Right cardiac atrium (tissue), 5 donors: ENCODE results near the gene CRYGS. TPM values are rescaled to one million over a fixed set of nuclear protein-coding genes. Genes with fewer than 3 reads are reported as not detected.
"Not testable (repeated sequence)": the region's sequence is repeated elsewhere in the genome, so short reads cannot be mapped to it uniquely, and the experiment has no call there.

Experiments used
- ATAC-seq, 2 donors: fragments of 200-7000 bp; cut with Tn5 transposase; one replicate each; pipeline versions ENCODE4 v1.8.0 to v1.9.1; 2020; ENCODE audit warnings: moderate library complexity in 2 of 2, mild to moderate bottlenecking in 1 of 2
- DNase-seq, 3 donors: peaks; one replicate each; pipeline ENCODE4 v3.0.0-alpha.2; 2020
- H3K27ac ChIP-seq: one replicate; pipeline ENCODE4 v1.5.1; 2013; ENCODE audit warnings: mild to moderate bottlenecking, low read length, control low read depth, moderate library complexity
- H3K27me3 ChIP-seq: one replicate; pipeline ENCODE4 v1.6.1; 2013; ENCODE audit not compliant: control insufficient read depth, insufficient read depth
- H3K4me1 ChIP-seq: one replicate; pipeline ENCODE4 v1.6.1; 2013; ENCODE audit warnings: low read length; ENCODE audit not compliant: control insufficient read depth, insufficient read depth
- H3K4me3 ChIP-seq: one replicate; pipeline ENCODE4 v1.5.1; 2013; ENCODE audit warnings: low read length, control low read depth
- H3K9me3 ChIP-seq: one replicate; pipeline ENCODE4 v1.6.1; 2013; ENCODE audit warnings: low read length; ENCODE audit not compliant: control insufficient read depth
- WGBS: extraction: QIAGEN DNeasy Blood & Tissue Kit; methylation state at CpG from one replicate; pipeline ENCODE4 v1.1.7; 2013; 5-methylcytosine and 5-hydroxymethylcytosine counted together
- intact Hi-C, 4 donors: fragments of 100-400 bp; cut with DNase I; formaldehyde crosslinking; loops; one replicate each; pipeline versions ENCODE4 v1.11.0 to v1.14.0; 2022 to 2023
- long read RNA-seq, 4 donors: library from polyadenylated mRNA; unstranded; transcript quantifications; one replicate each; pipeline ENCODE4 v2.0.0, GENCODE V29; 2020 to 2021
- polyA plus RNA-seq: library from polyadenylated mRNA; stranded (reverse); fragments of 200-250 nt; gene quantifications from one replicate; pipeline ENCODE4 v1.2.3, GENCODE V29; 2013
- total RNA-seq, 4 donors: library from RNA; stranded (reverse); fragmentation: NEBNext Ultra II Directional; extraction: Animal tissue kit (Norgen Biotek cat#: 25700); gene quantifications; one replicate each; pipeline ENCODE4 v1.2.1, GENCODE V29; 2021
- donor health status: healthy with polysubstance abuse.
- donor health status: DM: no; HTN: yes; CAD: no.
- donor health status: DM: no; HTN: no; CAD: no.
- donor health status: DM: no; HTN: yes; CAD: no; lungs with severe emphysema.
- donor health status: DM: yes; HTN: yes; CAD: no.

Gene CRYGS
- total RNA-seq (1 to 10 TPM; 1.6 to 2.0 (median 1.8) TPM), polyA plus RNA-seq (1.3 TPM)
- long read RNA-seq, donor 1: 0 reads
- long read RNA-seq, donor 2: 0 reads
- long read RNA-seq, donor 3: 0 reads
- long read RNA-seq, donor 4: 0 reads

- intact Hi-C loops: loop anchor here in 3 of 4 donors (5.0 kb wide), 3 partner anchors 282 to 562 kb away; no protein-coding TSS in a partner anchor
- Histone ChIP-seq H3K4me1 (no peaks in the 10 kb centered on the region), H3K9me3 (no peaks in the 10 kb centered on the region), H3K27me3 (no peaks in the 10 kb centered on the region), H3K27ac (no peak within 1 kb of the TSS), H3K4me3 (no peak within 1 kb of the TSS)
- 73% methylated on average over 2 of the region's 2 CpGs for WGBS
- ATAC-seq (no peak), DNase-seq (no peak)
Observed at GRCh38 chr3:186544281-186544680, at the start of gene CRYGS. TSS of gene CRYGS (minus strand) at chr3:186544380. CDS start at chr3:186544326, 54 bp downstream.

GRCh38 chr3:186593862-186594261, 49.7 kb upstream of the CRYGS start:
- 90% methylated on average over 3 of the region's 3 CpGs for WGBS
- H3K4me1 ChIP-seq: peaks cover 2% of the 10 kb centered on the region
- H3K27ac ChIP-seq: no peak overlapping the region
- no peaks in the 10 kb centered on the region for H3K9me3 ChIP-seq
- no peak overlapping the region for H3K4me3 ChIP-seq
- intact Hi-C loops: no loop called here
- DNase-seq: no peak
- H3K27me3 ChIP-seq: no peaks in the 10 kb centered on the region
- ATAC-seq: no peak

DNA sequence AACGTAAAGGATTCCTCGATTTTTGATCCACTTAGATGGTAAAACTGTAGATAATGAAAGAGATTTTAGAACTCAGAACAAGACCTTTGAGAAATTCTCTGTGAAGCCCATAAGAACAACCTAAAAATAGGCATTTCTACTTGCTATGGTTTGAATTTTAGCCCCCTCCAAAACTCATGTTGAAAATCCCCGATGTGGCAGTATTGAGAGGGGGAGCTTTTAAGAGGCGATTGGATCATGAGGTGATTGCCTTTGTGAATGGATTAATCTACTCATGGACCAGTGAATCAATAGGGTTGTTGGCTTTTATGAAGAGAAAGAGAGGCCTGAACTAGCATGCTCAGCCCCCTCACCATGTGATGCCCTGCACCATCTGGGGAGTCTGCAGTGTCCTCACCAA, 48.5 kb upstream of the CRYGS start:
- WGBS: 90% methylated on average over 4 of the region's 4 CpGs
- H3K4me1 ChIP-seq: peaks cover 2% of the 10 kb centered on the region
- DNase-seq: no peak
- ATAC-seq: no peak
- H3K27ac ChIP-seq: no peak overlapping the region
- intact Hi-C loops: no loop called here
- H3K9me3 ChIP-seq: no peaks in the 10 kb centered on the region
- H3K4me3 ChIP-seq: no peak overlapping the region
- H3K27me3 ChIP-seq: no peaks in the 10 kb centered on the region

GRCh38 chr3:186590580-186591295, 46.6 kb upstream of the CRYGS start:
- intact Hi-C loops: no loop called here
- 75% methylated on average over 7 of the region's 7 CpGs for WGBS
- ATAC-seq (no peak), DNase-seq (no peak)
- H3K9me3 ChIP-seq: no peaks in the 10 kb centered on the region
- peaks cover 2% of the 10 kb centered on the region for H3K4me1 ChIP-seq
- no peaks in the 10 kb centered on the region for H3K27me3 ChIP-seq
- no peak overlapping the region for H3K4me3 ChIP-seq
- no peak overlapping the region for H3K27ac ChIP-seq

GRCh38 chr3:186589856-186590579, 45.8 kb upstream of the CRYGS start:
- no peak for DNase-seq
- 53% methylated on average over 5 of the region's 5 CpGs for WGBS
- no peak for ATAC-seq

DNA sequence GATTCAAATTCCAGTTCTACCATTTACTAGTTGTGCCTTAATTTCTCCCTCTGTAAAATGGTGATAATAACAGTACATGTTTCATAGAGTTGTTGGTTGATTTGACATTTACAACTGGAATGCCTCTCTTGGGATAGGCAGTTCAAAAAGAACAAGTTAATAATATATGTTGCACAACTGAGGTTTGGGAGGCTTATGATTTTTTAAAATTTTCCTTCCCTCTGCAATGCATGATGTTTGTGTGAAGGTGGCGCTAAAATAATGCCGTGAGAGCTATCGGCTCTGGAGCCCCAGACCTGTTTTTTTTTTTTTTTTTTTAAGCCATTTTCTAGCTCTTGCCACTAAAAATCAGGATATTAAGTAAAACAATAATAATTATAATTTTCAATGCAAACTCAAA, 44.9 kb upstream of the CRYGS start:
- Histone ChIP-seq H3K4me3 (no peak overlapping the region), H3K27me3 (no peaks in the 10 kb centered on the region), H3K9me3 (no peaks in the 10 kb centered on the region), H3K27ac (no peak overlapping the region), H3K4me1 (no peaks in the 10 kb centered on the region)
- ATAC-seq: no peak
- no peak for DNase-seq
- WGBS: 38% methylated on average over 3 of the region's 3 CpGs
- intact Hi-C loops: no loop called here

More at GRCh38 chr3:186589856-186590579, 45.8 kb upstream of the CRYGS start:
- no peak overlapping the region for H3K4me3 ChIP-seq
- H3K27me3 ChIP-seq: no peaks in the 10 kb centered on the region
- no peak overlapping the region for H3K27ac ChIP-seq
- peaks cover 2% of the 10 kb centered on the region for H3K4me1 ChIP-seq
- H3K9me3 ChIP-seq: no peaks in the 10 kb centered on the region
- intact Hi-C loops: no loop called here

DNA sequence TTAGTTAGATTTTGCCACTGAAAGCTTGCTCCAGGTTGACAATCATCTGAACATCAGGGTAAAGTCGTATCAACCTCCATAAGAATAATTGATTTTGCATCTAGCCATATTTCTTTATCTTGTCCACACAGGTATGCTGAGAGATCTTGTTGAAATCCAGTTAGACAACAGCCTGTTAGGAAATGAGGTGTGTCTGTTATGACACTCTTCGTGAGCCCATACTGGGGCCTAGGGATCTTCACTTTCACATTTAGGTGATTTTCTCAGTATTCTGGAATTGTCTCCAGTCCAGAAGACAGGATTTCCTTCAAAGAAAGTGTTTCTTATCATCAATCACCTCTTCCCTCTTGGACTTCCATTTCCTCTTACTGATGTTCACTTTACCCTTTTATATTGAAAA, 44.5 kb upstream of the CRYGS start:
- WGBS: 68% methylated on average over 2 of the region's 2 CpGs
- DNase-seq (no peak), ATAC-seq (no peak)
- Histone ChIP-seq H3K4me3 (no peak overlapping the region), H3K27ac (no peak overlapping the region), H3K9me3 (no peaks in the 10 kb centered on the region), H3K4me1 (no peaks in the 10 kb centered on the region), H3K27me3 (no peaks in the 10 kb centered on the region)
- intact Hi-C loops: no loop called here

GRCh38 chr3:186587183-186587582, 43.0 kb upstream of the CRYGS start:
- Histone ChIP-seq H3K27ac (no peak overlapping the region), H3K4me1 (no peaks in the 10 kb centered on the region), H3K4me3 (no peak overlapping the region), H3K9me3 (no peaks in the 10 kb centered on the region), H3K27me3 (no peaks in the 10 kb centered on the region)
- ATAC-seq (no peak), DNase-seq (no peak)
- intact Hi-C loops: no loop called here

- H3K4me3 ChIP-seq, H3K27ac ChIP-seq, intact Hi-C loops, DNase-seq, H3K27me3 ChIP-seq, H3K9me3 ChIP-seq, ATAC-seq, H3K4me1 ChIP-seq: not testable (repeated sequence)
- 83% methylated on average over 9 of the region's 9 CpGs for WGBS
Observed at GRCh38 chr3:186586245-186586644, 42.1 kb upstream of the CRYGS start.

DNA sequence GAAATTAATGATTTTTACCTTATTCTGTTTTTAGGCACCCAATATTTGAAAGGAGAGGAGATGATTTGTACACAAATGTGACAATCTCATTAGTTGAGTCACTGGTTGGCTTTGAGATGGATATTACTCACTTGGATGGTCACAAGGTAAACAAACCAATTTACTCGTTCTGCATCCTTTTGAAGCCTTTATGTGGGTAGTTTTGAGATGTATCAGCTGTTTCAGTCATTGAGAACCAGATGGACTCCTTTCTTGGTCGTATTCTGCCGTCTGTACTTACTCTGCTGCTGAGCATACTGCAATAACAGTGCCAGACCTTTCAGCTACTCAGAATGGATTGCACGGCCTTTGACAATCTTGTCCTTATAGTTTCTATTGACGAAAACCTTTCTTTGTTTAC, 39.7 kb upstream of the CRYGS start:
- Histone ChIP-seq H3K4me1 (no peaks in the 10 kb centered on the region), H3K27ac (no peak overlapping the region), H3K9me3 (no peaks in the 10 kb centered on the region), H3K27me3 (no peaks in the 10 kb centered on the region), H3K4me3 (no peak overlapping the region)
- ATAC-seq (no peak), DNase-seq (no peak)
- intact Hi-C loops: no loop called here
- WGBS: 77% methylated on average over 5 of the region's 5 CpGs

DNA sequence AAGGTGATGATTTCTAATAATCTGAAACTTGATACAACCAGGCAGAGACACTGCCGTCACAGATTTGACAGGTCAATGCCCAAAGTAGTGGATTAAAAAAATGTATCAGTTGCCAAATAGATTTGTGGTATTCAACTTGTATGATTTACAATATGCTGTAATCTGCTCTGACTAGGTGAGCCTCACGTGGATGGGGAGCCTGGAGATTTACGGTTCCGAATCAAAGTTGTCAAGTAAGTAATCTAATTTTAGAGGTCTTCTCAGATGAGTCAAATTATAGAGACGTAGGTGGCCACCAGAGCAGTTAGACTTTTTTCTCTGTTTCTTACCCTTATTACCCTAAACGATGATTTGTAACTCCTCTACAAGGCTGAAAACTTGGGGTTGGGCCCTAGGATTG, 38.4 kb upstream of the CRYGS start:
- Histone ChIP-seq H3K27me3 (no peaks in the 10 kb centered on the region), H3K27ac (no peak overlapping the region), H3K9me3 (no peaks in the 10 kb centered on the region), H3K4me3 (no peak overlapping the region), H3K4me1 (no peaks in the 10 kb centered on the region)
- ATAC-seq: no peak
- WGBS: 90% methylated on average over 6 of the region's 6 CpGs
- no peak for DNase-seq
- intact Hi-C loops: no loop called here
